ENCODE results near the gene SPARC.

The SPARC gene

GRCh38 chr5:151661968-151662732 is 24.6 kb downstream of the SPARC start:
- in situ Hi-C loops (cut with HindIII; ENCODE audit: low sequenced_read_pairs), result no loop called here

- in situ Hi-C loops (cut with HindIII; ENCODE audit: low sequenced_read_pairs), result no loop called here
Observed at GRCh38 chr5:151660616-151661495, 25.9 kb downstream of the SPARC start.

- in situ Hi-C loops (cut with HindIII; ENCODE audit: low sequenced_read_pairs), result loop anchor here (10.0 kb wide), 1 partner anchor 214 kb away; the partner anchor contains the start of gene SLC36A1
Observed at GRCh38 chr5:151659001-151659754, 27.5 kb downstream of the SPARC start.

- in situ Hi-C loops (cut with HindIII; ENCODE audit: low sequenced_read_pairs), result loop anchor here (10.0 kb wide), 1 partner anchor 212 kb away; the partner anchor contains the start of gene SLC36A1
Observed at GRCh38 chr5:151657114-151657513, 29.6 kb downstream of the SPARC start.

GRCh38 chr5:151656311-151656710 is 30.4 kb downstream of the SPARC start:
- in situ Hi-C loops (cut with HindIII; ENCODE audit: low sequenced_read_pairs), result loop anchor here (10.0 kb wide), 1 partner anchor 212 kb away; the partner anchor contains the start of gene SLC36A1

- in situ Hi-C loops (cut with HindIII; ENCODE audit: low sequenced_read_pairs), result loop anchor here (10.0 kb wide), 1 partner anchor 207 kb away; the partner anchor contains the start of gene SLC36A1
Observed at GRCh38 chr5:151651997-151652645, 34.6 kb downstream of the SPARC start.

GRCh38 chr5:151648988-151649387 is 37.7 kb downstream of the SPARC start:
- in situ Hi-C loops (cut with HindIII; ENCODE audit: low sequenced_read_pairs), result no loop called here

GRCh38 chr5:151648089-151648488 is 38.6 kb downstream of the SPARC start:
- in situ Hi-C loops (cut with HindIII; ENCODE audit: low sequenced_read_pairs), result no loop called here

GRCh38 chr5:151647320-151647861 is 39.3 kb downstream of the SPARC start:
- in situ Hi-C loops (cut with HindIII; ENCODE audit: low sequenced_read_pairs), result no loop called here

GRCh38 chr5:151646334-151646733 is 40.4 kb downstream of the SPARC start:
- in situ Hi-C loops (cut with HindIII; ENCODE audit: low sequenced_read_pairs), result no loop called here

GRCh38 chr5:151643388-151643787 is 43.3 kb downstream of the SPARC start:
- in situ Hi-C loops (cut with HindIII; ENCODE audit: low sequenced_read_pairs), result no loop called here

- in situ Hi-C loops (cut with HindIII; ENCODE audit: low sequenced_read_pairs), result no loop called here
Observed at GRCh38 chr5:151642472-151643140, 44.1 kb downstream of the SPARC start.

- in situ Hi-C loops (cut with HindIII; ENCODE audit: low sequenced_read_pairs), result no loop called here
Observed at GRCh38 chr5:151638619-151639018, 48.1 kb downstream of the SPARC start.

GRCh38 chr5:151637676-151638075 is 49.0 kb downstream of the SPARC start:
- in situ Hi-C loops (cut with HindIII; ENCODE audit: low sequenced_read_pairs), result no loop called here

- in situ Hi-C loops (cut with HindIII; ENCODE audit: low sequenced_read_pairs), result no loop called here
Observed at GRCh38 chr5:151633892-151634291, 52.8 kb downstream of the SPARC start.

- in situ Hi-C loops (cut with HindIII; ENCODE audit: low sequenced_read_pairs), result no loop called here
Observed at GRCh38 chr5:151632941-151633340, 53.8 kb downstream of the SPARC start.

GRCh38 chr5:151632524-151632923 is 54.2 kb downstream of the SPARC start:
- in situ Hi-C loops (cut with HindIII; ENCODE audit: low sequenced_read_pairs), result no loop called here

- in situ Hi-C loops (cut with HindIII; ENCODE audit: low sequenced_read_pairs), result no loop called here
Observed at GRCh38 chr5:151631941-151632340, 54.8 kb downstream of the SPARC start.

GRCh38 chr5:151630088-151630487 is 56.6 kb downstream of the SPARC start:
- in situ Hi-C loops (cut with HindIII; ENCODE audit: low sequenced_read_pairs), result no loop called here

Measured in DLD1 (cell line).